Memory B cell (primary cell): ENCODE data around the gene NCDN.
"Not testable (repeated sequence)": the region's sequence is repeated elsewhere in the genome, so short reads cannot be mapped to it uniquely, and the experiment has no call there.

Experiments used
- ATAC-seq: fragments of 150-1000 bp; cut with Tn5 transposase; 2 replicates; pipeline ENCODE4 v1.10.0; 2021; ENCODE audit warnings: low read depth, mild to moderate bottlenecking, moderate library complexity
- DNase-seq, 2 donors: peaks; one replicate each; pipeline ENCODE4 v3.0.0; 2022; ENCODE audit warnings: low spot score in 2 of 2
- H3K27ac Mint-ChIP-seq: one replicate; pipeline ENCODE4 v1.8.0; 2022; ENCODE audit warnings: mild to moderate bottlenecking, moderate library complexity, mixed read lengths
- H3K27me3 Mint-ChIP-seq: one replicate; pipeline ENCODE4 v1.8.0; 2022; ENCODE audit warnings: mixed read lengths
- H3K36me3 Mint-ChIP-seq: one replicate; pipeline ENCODE4 v1.8.0; 2022; ENCODE audit warnings: mild to moderate bottlenecking, mixed read lengths
- H3K4me1 Mint-ChIP-seq: one replicate; pipeline ENCODE4 v1.8.0; 2022; ENCODE audit warnings: mixed read lengths
- H3K4me3 Mint-ChIP-seq: one replicate; pipeline ENCODE4 v1.8.0; 2022; ENCODE audit warnings: mild to moderate bottlenecking, moderate library complexity, mixed read lengths
- H3K9me3 Mint-ChIP-seq: one replicate; pipeline ENCODE4 v1.8.0; 2022; ENCODE audit warnings: mixed read lengths

The NCDN gene

GRCh38 chr1:35571263-35571662 is 13.7 kb downstream of the NCDN start:
- no peak for ATAC-seq
- Mint-ChIP-seq H3K27ac (no peak overlapping the region), H3K4me3 (no peak overlapping the region)

GRCh38 chr1:35572296-35572695 is 14.7 kb downstream of the NCDN start:
- no peaks in the 10 kb centered on the region for H3K9me3 Mint-ChIP-seq
- H3K27me3 Mint-ChIP-seq, result peaks cover 2% of the 10 kb centered on the region
- no peaks in the 10 kb centered on the region for H3K36me3 Mint-ChIP-seq
- no peak overlapping the region for H3K27ac Mint-ChIP-seq
- no peak overlapping the region for H3K4me3 Mint-ChIP-seq
- ATAC-seq, result no peak
- DNase-seq, result no peak
- peaks cover 13% of the 10 kb centered on the region for H3K4me1 Mint-ChIP-seq

More at GRCh38 chr1:35571263-35571662, 13.7 kb downstream of the NCDN start:
- Mint-ChIP-seq H3K27me3 (peaks cover 2% of the 10 kb centered on the region), H3K4me1 (peaks cover 12% of the 10 kb centered on the region), H3K36me3 (peaks cover 3% of the 10 kb centered on the region), H3K9me3 (no peaks in the 10 kb centered on the region)
- no peak for DNase-seq

GRCh38 chr1:35573198-35574124 is 15.9 kb downstream of the NCDN start, which contains the start of gene TFAP2E:
TSS of gene TFAP2E (plus strand) at chr1:35573314. CDS start at chr1:35573578, 264 bp downstream.
- Mint-ChIP-seq H3K4me3 (no peak within 1 kb of the TSS), H3K27ac (no peak within 1 kb of the TSS), H3K36me3 (no peaks in the 10 kb centered on the region), H3K4me1 (peaks cover 19% of the 10 kb centered on the region), H3K27me3 (peaks cover 2% of the 10 kb centered on the region), H3K9me3 (no peaks in the 10 kb centered on the region)
- DNase-seq, result no peak
- peak; percentile 16 for ATAC-seq

- peaks cover 2% of the 10 kb centered on the region for H3K27me3 Mint-ChIP-seq
- no peaks in the 10 kb centered on the region for H3K36me3 Mint-ChIP-seq
- H3K27ac Mint-ChIP-seq, result no peak overlapping the region
- ATAC-seq (no peak), DNase-seq (no peak)
- peaks cover 14% of the 10 kb centered on the region for H3K4me1 Mint-ChIP-seq
- no peaks in the 10 kb centered on the region for H3K9me3 Mint-ChIP-seq
- no peak overlapping the region for H3K4me3 Mint-ChIP-seq
Measured at GRCh38 chr1:35574125-35574654, 16.6 kb downstream of the NCDN start.

- ATAC-seq, result no peak
- no peak for DNase-seq
- H3K4me3 Mint-ChIP-seq, result no peak overlapping the region
- H3K36me3 Mint-ChIP-seq, result no peaks in the 10 kb centered on the region
- peaks cover 14% of the 10 kb centered on the region for H3K4me1 Mint-ChIP-seq
- peaks cover 2% of the 10 kb centered on the region for H3K27me3 Mint-ChIP-seq
- no peak overlapping the region for H3K27ac Mint-ChIP-seq
- H3K9me3 Mint-ChIP-seq, result no peaks in the 10 kb centered on the region
Measured at GRCh38 chr1:35574655-35575415, 17.2 kb downstream of the NCDN start.

- Mint-ChIP-seq H3K4me1 (peaks cover 14% of the 10 kb centered on the region), H3K27ac (no peak overlapping the region), H3K4me3 (no peak overlapping the region), H3K36me3 (no peaks in the 10 kb centered on the region), H3K27me3 (peaks cover 2% of the 10 kb centered on the region), H3K9me3 (no peaks in the 10 kb centered on the region)
- DNase-seq (no peak), ATAC-seq (no peak)
Measured at GRCh38 chr1:35575416-35575958, 17.9 kb downstream of the NCDN start.

- Mint-ChIP-seq H3K4me1 (peaks cover 14% of the 10 kb centered on the region), H3K4me3 (peak overlapping the region; percentile 81), H3K27ac (peak overlapping the region; percentile 31), H3K27me3 (peaks cover 2% of the 10 kb centered on the region), H3K36me3 (no peaks in the 10 kb centered on the region), H3K9me3 (no peaks in the 10 kb centered on the region)
- DNase-seq (no peak), ATAC-seq (no peak)
Measured at GRCh38 chr1:35576061-35576765, 18.6 kb downstream of the NCDN start.

- not testable (repeated sequence) for H3K36me3 Mint-ChIP-seq, ATAC-seq, DNase-seq, H3K27me3 Mint-ChIP-seq, H3K9me3 Mint-ChIP-seq
- Mint-ChIP-seq H3K4me3 (peak overlapping the region; percentile 83), H3K4me1 (peaks cover 14% of the 10 kb centered on the region), H3K27ac (peak overlapping the region; percentile 31)
Measured at GRCh38 chr1:35576766-35577070, 19.1 kb downstream of the NCDN start.

- peak overlapping the region; percentile 52 for H3K27ac Mint-ChIP-seq
- H3K4me3 Mint-ChIP-seq, result peak overlapping the region; percentile 83
- H3K9me3 Mint-ChIP-seq, result no peaks in the 10 kb centered on the region
- peaks cover 2% of the 10 kb centered on the region for H3K27me3 Mint-ChIP-seq
- ATAC-seq (peak; percentile 81), DNase-seq (peak; percentile 38 to 42)
- peaks cover 17% of the 10 kb centered on the region for H3K4me1 Mint-ChIP-seq
- H3K36me3 Mint-ChIP-seq, result no peaks in the 10 kb centered on the region
Measured at GRCh38 chr1:35577071-35577998, 19.7 kb downstream of the NCDN start.

- peaks cover 16% of the 10 kb centered on the region for H3K4me1 Mint-ChIP-seq
Measured at GRCh38 chr1:35580949-35581388, 23.4 kb downstream of the NCDN start.

GRCh38 chr1:35581621-35582020 is 24.0 kb downstream of the NCDN start:
- not testable (repeated sequence) for H3K9me3 Mint-ChIP-seq, H3K4me3 Mint-ChIP-seq, H3K27ac Mint-ChIP-seq, H3K4me1 Mint-ChIP-seq, ATAC-seq, DNase-seq, H3K36me3 Mint-ChIP-seq, H3K27me3 Mint-ChIP-seq

More at GRCh38 chr1:35580949-35581388, 23.4 kb downstream of the NCDN start:
- Mint-ChIP-seq H3K36me3 (no peaks in the 10 kb centered on the region), H3K4me3 (no peak overlapping the region), H3K27me3 (no peaks in the 10 kb centered on the region), H3K9me3 (no peaks in the 10 kb centered on the region), H3K27ac (no peak overlapping the region)
- no peak for DNase-seq
- ATAC-seq, result no peak

- no peaks in the 10 kb centered on the region for H3K36me3 Mint-ChIP-seq
Measured at GRCh38 chr1:35585281-35585680, 27.7 kb downstream of the NCDN start.

More at GRCh38 chr1:35585281-35585680, 27.7 kb downstream of the NCDN start:
- H3K4me1 Mint-ChIP-seq, result peaks cover 6% of the 10 kb centered on the region
- H3K27ac Mint-ChIP-seq, result no peak overlapping the region
- H3K9me3 Mint-ChIP-seq, result no peaks in the 10 kb centered on the region
- ATAC-seq (no peak), DNase-seq (no peak)
- no peaks in the 10 kb centered on the region for H3K27me3 Mint-ChIP-seq
- no peak overlapping the region for H3K4me3 Mint-ChIP-seq
